ENCODE data around the gene NAALADL2.

DNA sequence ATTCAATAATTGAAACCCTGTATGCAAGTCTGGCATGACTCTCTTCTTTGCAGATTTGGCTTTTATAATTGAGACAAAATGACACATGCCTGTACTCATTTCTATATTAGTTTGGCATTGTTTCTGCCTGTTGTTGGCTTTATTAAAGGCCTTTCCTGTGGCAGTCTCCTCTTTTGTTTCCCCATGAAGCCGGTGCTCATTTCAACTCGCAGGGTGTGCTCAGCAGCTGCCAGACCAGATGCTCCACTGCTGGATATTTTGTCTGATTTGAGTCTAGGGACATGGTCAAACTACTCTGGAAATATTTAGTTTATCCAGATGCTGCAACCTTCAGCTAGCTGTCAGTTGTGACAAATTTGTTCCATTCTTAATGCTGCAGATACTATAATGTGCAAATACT lies 445.3 kb downstream of the NAALADL2 start:
- TF ChIP-seq EZH2 (IDR thresholded peaks at IDR 0.05) (no peak), POLR2AphosphoS5 (IDR thresholded peaks at IDR 0.05; ENCODE audit: borderline replicate concordance, low read depth, low read length) (no peak), FOXP2 (optimal IDR thresholded peaks at IDR 0.05; ENCODE audit: control extremely low read depth, extremely low read length, insufficient read depth) (no peak)
